ENCODE data around the gene ANKS3. TPM values are rescaled to one million over a fixed set of nuclear protein-coding genes. Genes with fewer than 3 reads are reported as not detected.

ANKS3 gene
- total RNA-seq, 2 experiments from 2014 or later, result 17.6 to 21.7 TPM

DNA sequence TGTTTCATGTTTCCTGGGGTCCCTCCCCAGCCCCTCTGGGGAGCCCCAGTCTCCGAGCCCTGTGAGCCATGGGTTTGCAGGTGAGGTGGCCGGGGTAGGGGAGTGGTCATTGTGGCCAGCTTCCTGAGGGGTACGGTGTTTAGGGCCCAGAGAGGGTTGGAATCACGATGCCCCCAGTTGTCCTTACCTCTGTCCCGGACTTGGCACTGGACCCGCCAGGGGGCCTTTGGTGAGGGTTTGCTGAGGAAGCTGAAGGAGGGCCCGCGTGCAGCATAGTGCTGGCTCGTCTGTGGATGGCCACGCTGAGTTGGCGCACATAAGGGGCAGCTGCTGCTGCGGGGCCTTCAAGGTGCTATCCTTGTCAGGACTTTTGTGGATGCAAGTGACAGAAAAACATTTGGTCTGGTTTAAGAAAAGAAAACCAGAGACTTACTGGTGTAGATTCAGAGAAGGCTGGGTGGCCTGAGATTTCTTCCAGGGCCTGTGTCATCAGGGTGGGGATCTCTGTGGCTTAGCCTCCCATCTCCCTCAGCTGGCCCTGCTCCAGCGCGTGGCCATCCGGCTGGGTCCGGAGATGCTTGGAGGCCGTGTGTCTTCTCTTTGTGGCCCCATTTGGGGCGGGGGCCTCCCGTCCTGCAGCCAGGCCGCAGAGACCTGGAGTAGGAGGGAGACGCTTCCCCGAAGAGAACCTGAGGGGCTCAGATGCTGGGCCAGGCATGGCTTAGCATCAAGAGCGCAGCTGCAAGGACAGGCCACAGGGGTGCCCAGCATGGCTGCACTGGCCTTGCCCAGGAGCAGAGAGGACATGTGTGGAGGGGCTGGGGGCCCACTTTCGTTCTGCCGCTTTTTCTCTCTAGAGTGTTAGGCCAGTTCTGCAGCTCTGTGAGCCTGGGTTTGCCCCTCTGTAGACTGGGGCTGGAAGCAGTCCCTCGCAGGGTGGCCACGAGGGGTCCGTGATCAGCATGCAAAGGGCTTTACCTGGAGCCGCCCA, 74.4 kb downstream of the ANKS3 start:
- DNase-seq (ENCODE audit: low spot score), result no peak
- no TSS peak for BruUV-seq (replicated peaks)
- Histone ChIP-seq H2AFZ (ENCODE audit: low read length) (no peak overlapping the region), H3K9me2 (ENCODE audit: insufficient read depth, low read length) (no peaks in the 10 kb centered on the region), H3K9me3 (ENCODE audit: low read length) (no peaks in the 10 kb centered on the region), H3K4me3 (ENCODE audit: low read depth, low read length, poor library complexity, severe bottlenecking) (no peak overlapping the region), H3K79me2 (ENCODE audit: insufficient read depth, low read depth, low read length) (no peaks in the 10 kb centered on the region), H4K20me1 (ENCODE audit: insufficient read depth, low read length) (no peaks in the 10 kb centered on the region), H3K36me3 (ENCODE audit: insufficient read depth, low read length) (peaks cover 13% of the 10 kb centered on the region; the same call in 1 of the 2 replicates), H3K4me1 (ENCODE audit: insufficient read depth, low read length, poor library complexity, severe bottlenecking) (no peaks in the 10 kb centered on the region), H3K27ac (ENCODE audit: low read depth, low read length, poor library complexity, severe bottlenecking) (no peak overlapping the region), H3K4me2 (ENCODE audit: low read length) (no peak overlapping the region)
- intact Hi-C loops (cut with micrococcal nuclease; ENCODE audit: unreplicated experiment), result no loop called here
- TF ChIP-seq, protein P1, sequence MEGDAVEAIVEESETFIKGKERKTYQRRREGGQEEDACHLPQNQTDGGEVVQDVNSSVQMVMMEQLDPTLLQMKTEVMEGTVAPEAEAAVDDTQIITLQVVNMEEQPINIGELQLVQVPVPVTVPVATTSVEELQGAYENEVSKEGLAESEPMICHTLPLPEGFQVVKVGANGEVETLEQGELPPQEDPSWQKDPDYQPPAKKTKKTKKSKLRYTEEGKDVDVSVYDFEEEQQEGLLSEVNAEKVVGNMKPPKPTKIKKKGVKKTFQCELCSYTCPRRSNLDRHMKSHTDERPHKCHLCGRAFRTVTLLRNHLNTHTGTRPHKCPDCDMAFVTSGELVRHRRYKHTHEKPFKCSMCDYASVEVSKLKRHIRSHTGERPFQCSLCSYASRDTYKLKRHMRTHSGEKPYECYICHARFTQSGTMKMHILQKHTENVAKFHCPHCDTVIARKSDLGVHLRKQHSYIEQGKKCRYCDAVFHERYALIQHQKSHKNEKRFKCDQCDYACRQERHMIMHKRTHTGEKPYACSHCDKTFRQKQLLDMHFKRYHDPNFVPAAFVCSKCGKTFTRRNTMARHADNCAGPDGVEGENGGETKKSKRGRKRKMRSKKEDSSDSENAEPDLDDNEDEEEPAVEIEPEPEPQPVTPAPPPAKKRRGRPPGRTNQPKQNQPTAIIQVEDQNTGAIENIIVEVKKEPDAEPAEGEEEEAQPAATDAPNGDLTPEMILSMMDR (conservative IDR thresholded peaks at IDR 0.05; ENCODE audit: low read length), result no peak
- no peak for TF ChIP-seq EZH2phosphoT487 (IDR thresholded peaks at IDR 0.05; ENCODE audit: borderline replicate concordance, low read depth, low read length)
- CTCF ChIA-PET (ENCODE audit: unreplicated experiment), result no interaction called here
- POLR2A ChIA-PET, result interaction anchor here (0.6 kb wide), 1 partner anchor 126 kb away, joined by 5 read pairs; no protein-coding TSS in a partner anchor

DNA sequence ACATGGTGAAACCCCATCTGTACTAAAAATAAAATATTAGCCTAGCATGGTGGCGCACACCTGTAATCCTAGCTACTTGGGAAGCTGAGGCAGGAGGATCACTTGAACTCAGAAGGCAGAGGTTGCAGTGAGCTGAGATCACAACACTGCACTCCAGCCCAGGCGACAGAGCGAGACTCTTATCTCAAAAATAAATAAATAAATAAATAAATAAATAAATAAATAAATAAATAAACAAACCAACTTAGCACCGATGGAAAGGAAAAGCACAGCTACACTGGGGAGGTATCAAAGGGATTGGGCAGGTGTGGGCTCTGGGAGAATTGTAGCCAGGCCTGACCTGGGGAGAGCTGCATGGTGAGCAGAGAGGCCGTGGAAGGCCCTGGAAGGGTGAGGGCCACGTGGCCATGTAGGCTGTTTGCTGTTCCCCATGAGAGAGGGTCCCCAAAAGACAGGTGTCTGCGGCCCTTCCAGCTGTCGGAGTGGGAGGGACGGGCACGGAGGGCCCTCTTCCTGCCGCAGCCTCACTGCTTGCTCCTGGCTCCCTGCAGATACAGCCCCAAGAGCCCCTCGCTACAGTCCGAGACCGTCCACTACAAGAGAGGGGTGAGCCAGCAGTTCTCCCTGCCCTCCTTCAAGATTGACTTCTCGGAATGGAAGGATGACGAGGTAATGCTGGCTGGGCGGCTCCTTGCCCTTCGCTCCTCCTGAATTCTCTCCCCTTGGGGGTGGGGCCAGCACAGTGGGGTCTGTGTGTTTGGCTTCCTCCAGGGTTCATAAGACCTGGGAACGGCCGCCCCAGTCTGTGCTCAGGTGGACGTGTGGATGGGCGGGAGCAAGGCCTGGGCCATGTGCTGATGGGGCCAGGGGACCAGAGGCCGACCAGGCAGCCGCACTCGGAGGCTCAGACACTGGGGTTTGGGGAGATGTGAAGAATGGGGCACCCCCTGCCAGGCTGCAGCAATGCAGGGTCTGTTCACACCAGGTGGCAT, 77.1 kb downstream of the ANKS3 start:
- no peaks in the 10 kb centered on the region for H3K9me2 ChIP-seq (ENCODE audit: insufficient read depth, low read length)
- peaks cover 17% of the 10 kb centered on the region; the same call in 1 of the 2 replicates for H3K36me3 ChIP-seq (ENCODE audit: insufficient read depth, low read length)
- H3K4me2 ChIP-seq (ENCODE audit: low read length), result no peak overlapping the region
- BruUV-seq (replicated peaks), result no TSS peak
- H3K4me1 ChIP-seq (ENCODE audit: insufficient read depth, low read length, poor library complexity, severe bottlenecking), result no peaks in the 10 kb centered on the region
- no peaks in the 10 kb centered on the region for H4K20me1 ChIP-seq (ENCODE audit: insufficient read depth, low read length)
- H3K4me3 ChIP-seq (ENCODE audit: low read depth, low read length, poor library complexity, severe bottlenecking), result no peak overlapping the region
- ChIA-PET CTCF (ENCODE audit: unreplicated experiment) (no interaction called here), POLR2A (interaction anchor here (0.5 to 0.6 kb wide), 2 partner anchors 40 to 186 kb away, joined by 3 to 4 read pairs; no protein-coding TSS in a partner anchor)
- TF ChIP-seq, protein P1 (conservative IDR thresholded peaks at IDR 0.05; ENCODE audit: low read length), result no peak
- TF ChIP-seq EZH2phosphoT487 (IDR thresholded peaks at IDR 0.05; ENCODE audit: borderline replicate concordance, low read depth, low read length), result no peak
- H3K79me2 ChIP-seq (ENCODE audit: insufficient read depth, low read depth, low read length), result no peaks in the 10 kb centered on the region
- intact Hi-C loops (cut with micrococcal nuclease; ENCODE audit: unreplicated experiment), result no loop called here
- H3K9me3 ChIP-seq (ENCODE audit: low read length), result no peaks in the 10 kb centered on the region
- no peak overlapping the region for H2AFZ ChIP-seq (ENCODE audit: low read length)
- DNase-seq (ENCODE audit: low spot score), result no peak
- no peak overlapping the region for H3K27ac ChIP-seq (ENCODE audit: low read depth, low read length, poor library complexity, severe bottlenecking)
